Liver (tissue), 9 donors: ENCODE results near the gene PTPRC. TPM values are rescaled to one million over a fixed set of nuclear protein-coding genes. Genes with fewer than 3 reads are reported as not detected.

Experiments
- DNase-seq: peaks from one replicate; pipeline ENCODE4 v3.0.0-alpha.2; 2017; ENCODE audit warnings: low spot score
- H3K27ac ChIP-seq, 2 donors: one replicate each; pipeline ENCODE4 v1.7.0; 2013; ENCODE audit warnings: inconsistent platforms in 2 of 2, low read length in 2 of 2, control low read depth in 1 of 2, low read depth in 1 of 2, mild to moderate bottlenecking in 1 of 2
- H3K27me3 ChIP-seq, 4 donors: one replicate each; pipeline versions ENCODE4 v1.6.1 to v1.7.0; 2013; ENCODE audit warnings: low read length in 3 of 4, inconsistent platforms in 1 of 4, mild to moderate bottlenecking in 1 of 4, moderate library complexity in 1 of 4; ENCODE audit not compliant: control insufficient read depth in 4 of 4, insufficient read depth in 4 of 4
- H3K36me3 ChIP-seq, 4 donors: one replicate each; pipeline versions ENCODE4 v1.6.1 to v1.7.0; 2013; ENCODE audit warnings: low read length in 3 of 4, mild to moderate bottlenecking in 3 of 4, low read depth in 1 of 4, moderate library complexity in 1 of 4; ENCODE audit not compliant: control insufficient read depth in 4 of 4, insufficient read depth in 3 of 4
- H3K4me1 ChIP-seq, 4 donors: one replicate each; pipeline versions ENCODE4 v1.6.1 to v1.7.0; 2013; ENCODE audit warnings: low read length in 3 of 4, mild to moderate bottlenecking in 3 of 4, moderate library complexity in 1 of 4; ENCODE audit not compliant: control insufficient read depth in 4 of 4, insufficient read depth in 4 of 4
- H3K4me3 ChIP-seq, 3 donors: one replicate each; pipeline versions ENCODE4 v1.6.1 to v1.7.0; 2013; ENCODE audit warnings: low read length in 3 of 3, control low read depth in 1 of 3, low read depth in 1 of 3, mild to moderate bottlenecking in 1 of 3
- H3K9ac ChIP-seq, 2 donors: one replicate each; pipeline ENCODE4 v1.7.0; 2013; ENCODE audit warnings: low read length in 2 of 2, mild to moderate bottlenecking in 2 of 2, moderate library complexity in 2 of 2, control low read depth in 1 of 2, low read depth in 1 of 2
- H3K9me3 ChIP-seq, 4 donors: one replicate each; pipeline versions ENCODE4 v1.6.1 to v1.7.0; 2013; ENCODE audit warnings: low read length in 3 of 4; ENCODE audit not compliant: control insufficient read depth in 4 of 4
- EGR1 ChIP-seq, 2 donors: IDR thresholded peaks; 2 replicates each; pipeline ENCODE4 v1.6.1; 2016 to 2018; ENCODE audit warnings: antibody characterized with exemption in 2 of 2, low read depth in 2 of 2
- FOXA1 ChIP-seq: IDR thresholded peaks from 2 replicates; pipeline ENCODE4 v1.6.1; 2016; ENCODE audit warnings: antibody characterized with exemption
- FOXA2 ChIP-seq: IDR thresholded peaks from 2 replicates; pipeline ENCODE4 v1.6.1; 2016; ENCODE audit warnings: antibody characterized with exemption
- GABPA ChIP-seq, 2 donors: IDR thresholded peaks in 1 of 2; conservative IDR thresholded peaks in 1 of 2; 2 replicates each; pipeline ENCODE4 v1.6.1; 2016; ENCODE audit warnings: antibody characterized with exemption in 2 of 2, mild to moderate bottlenecking in 1 of 2, moderate library complexity in 1 of 2
- HNF4A ChIP-seq, 2 donors: conservative IDR thresholded peaks; 2 replicates each; pipeline ENCODE4 v1.6.1; 2016; ENCODE audit warnings: antibody characterized with exemption in 2 of 2, mild to moderate bottlenecking in 2 of 2
- HNF4G ChIP-seq: IDR thresholded peaks from 2 replicates; pipeline ENCODE4 v1.6.1; 2016; ENCODE audit warnings: antibody characterized with exemption
- JUND ChIP-seq, 2 donors: IDR thresholded peaks; 2 replicates each; pipeline ENCODE4 v1.6.1; 2016; ENCODE audit warnings: antibody characterized with exemption in 2 of 2
- RAD21 ChIP-seq, 2 donors: IDR thresholded peaks; 2 replicates each; pipeline ENCODE4 v1.6.1; 2016; ENCODE audit warnings: antibody characterized with exemption in 2 of 2, mild to moderate bottlenecking in 2 of 2
- RXRA ChIP-seq, 2 donors: IDR thresholded peaks; 2 replicates each; pipeline ENCODE4 v1.6.1; 2017 to 2018; ENCODE audit warnings: antibody characterized with exemption in 2 of 2, mild to moderate bottlenecking in 1 of 2
- SP1 ChIP-seq: IDR thresholded peaks from 2 replicates; pipeline ENCODE4 v1.6.1; 2018; ENCODE audit warnings: antibody characterized with exemption, mild to moderate bottlenecking
- TAF1 ChIP-seq: conservative IDR thresholded peaks from 2 replicates; pipeline ENCODE4 v1.6.1; 2016; ENCODE audit warnings: antibody characterized with exemption, mild to moderate bottlenecking
- YY1 ChIP-seq: IDR thresholded peaks from 2 replicates; pipeline ENCODE4 v1.6.1; 2016; ENCODE audit warnings: antibody characterized with exemption, mild to moderate bottlenecking
- WGBS: extraction: QIAGEN DNeasy Blood & Tissue Kit; methylation state at CpG from one replicate; pipeline ENCODE4 v1.1.7; 2013; 5-methylcytosine and 5-hydroxymethylcytosine counted together
- polyA plus RNA-seq, 2 donors: library from polyadenylated mRNA; stranded (reverse) in 1 of 2; unstranded in 1 of 2; fragments of 200-250 nt in 1 of 2; fragments of >200 nt in 1 of 2; fragmentation: Nextera tagmentation in 1 of 2; extraction: Ambion mirVana in 1 of 2; gene quantifications; one replicate each; pipeline versions ENCODE4 v1.2.1 to v1.2.3, GENCODE V29; 2013 to 2015
- total RNA-seq, 2 donors: library from RNA; depleted of rRNA; stranded (reverse); fragments of >200 nt; gene quantifications; one replicate each; pipeline ENCODE4 v1.2.3, GENCODE V29; 2014
- TF ChIP-seq, protein P1 (sequence below): IDR thresholded peaks from 2 replicates; pipeline ENCODE4 v1.6.1; 2016; ENCODE audit warnings: antibody characterized with exemption
- TF ChIP-seq, protein P2 (sequence below): fragments of 150-350 bp; IDR thresholded peaks from 2 replicates; pipeline ENCODE4 v1.5.1; 2017; ENCODE audit warnings: improper control_type of control experiment, low read depth, low read length; ENCODE audit not compliant: missing input control
- TF ChIP-seq, protein P3 (sequence below): IDR thresholded peaks from 2 replicates; pipeline ENCODE4 v1.6.1; 2016; ENCODE audit warnings: antibody characterized with exemption, mild to moderate bottlenecking
- TF ChIP-seq, protein P4 (sequence below): IDR thresholded peaks from 2 replicates; pipeline ENCODE4 v1.6.1; 2016; ENCODE audit warnings: antibody characterized with exemption
- TF ChIP-seq, protein P5 (sequence below): IDR thresholded peaks from 2 replicates; pipeline ENCODE4 v1.6.1; 2016; ENCODE audit warnings: antibody characterized with exemption
- donor health status: healthy.
- donor health status: healthy.
- donor health status: healthy.
- donor health status: healthy.
- donor health status: healthy.

Gene PTPRC
- total and polyA plus RNA-seq, 4 donors: 5.8 to 34.1 (median 16.2) TPM

DNA sequence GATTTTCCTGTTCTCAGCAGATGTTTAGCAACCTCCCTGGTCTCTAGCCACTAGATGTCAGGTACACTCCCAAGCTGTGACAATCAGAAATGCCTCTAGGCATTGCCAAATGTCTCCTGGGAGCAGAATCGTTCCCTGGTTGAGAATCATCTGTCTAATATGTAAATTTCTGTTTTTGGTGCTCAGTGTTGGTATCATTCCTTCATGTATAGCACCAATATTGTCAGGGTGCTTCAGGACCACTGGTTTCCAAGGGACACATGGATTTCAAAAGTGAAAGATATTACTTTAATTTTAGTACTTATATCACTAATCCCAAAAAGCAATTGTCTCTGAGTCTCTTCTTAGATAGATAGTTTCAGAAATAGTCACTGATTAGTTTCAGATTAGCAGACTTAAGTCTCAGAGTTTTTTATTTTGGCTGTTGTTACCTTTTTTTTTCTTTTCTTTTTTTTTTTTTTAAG is 160.1 kb downstream of the PTPRC start:
- no peaks in the 10 kb centered on the region for H3K36me3 ChIP-seq
- H3K27ac ChIP-seq: no peak overlapping the region
- WGBS: 20% methylated on average over 1 of the region's 1 CpG
- no peak for TF ChIP-seq HNF4G
- no peak for TF ChIP-seq GABPA (IDR thresholded peaks at IDR 0.05 in 1 of 2, conservative IDR thresholded peaks at IDR 0.05 in 1 of 2)
- no peak for TF ChIP-seq YY1
- no peak for TF ChIP-seq JUND (IDR thresholded peaks at IDR 0.05)
- TF ChIP-seq, protein P1, sequence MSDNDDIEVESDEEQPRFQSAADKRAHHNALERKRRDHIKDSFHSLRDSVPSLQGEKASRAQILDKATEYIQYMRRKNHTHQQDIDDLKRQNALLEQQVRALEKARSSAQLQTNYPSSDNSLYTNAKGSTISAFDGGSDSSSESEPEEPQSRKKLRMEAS: no peak
- TF ChIP-seq FOXA1: no peak
- no peak for TF ChIP-seq FOXA2
- TF ChIP-seq, protein P2, sequence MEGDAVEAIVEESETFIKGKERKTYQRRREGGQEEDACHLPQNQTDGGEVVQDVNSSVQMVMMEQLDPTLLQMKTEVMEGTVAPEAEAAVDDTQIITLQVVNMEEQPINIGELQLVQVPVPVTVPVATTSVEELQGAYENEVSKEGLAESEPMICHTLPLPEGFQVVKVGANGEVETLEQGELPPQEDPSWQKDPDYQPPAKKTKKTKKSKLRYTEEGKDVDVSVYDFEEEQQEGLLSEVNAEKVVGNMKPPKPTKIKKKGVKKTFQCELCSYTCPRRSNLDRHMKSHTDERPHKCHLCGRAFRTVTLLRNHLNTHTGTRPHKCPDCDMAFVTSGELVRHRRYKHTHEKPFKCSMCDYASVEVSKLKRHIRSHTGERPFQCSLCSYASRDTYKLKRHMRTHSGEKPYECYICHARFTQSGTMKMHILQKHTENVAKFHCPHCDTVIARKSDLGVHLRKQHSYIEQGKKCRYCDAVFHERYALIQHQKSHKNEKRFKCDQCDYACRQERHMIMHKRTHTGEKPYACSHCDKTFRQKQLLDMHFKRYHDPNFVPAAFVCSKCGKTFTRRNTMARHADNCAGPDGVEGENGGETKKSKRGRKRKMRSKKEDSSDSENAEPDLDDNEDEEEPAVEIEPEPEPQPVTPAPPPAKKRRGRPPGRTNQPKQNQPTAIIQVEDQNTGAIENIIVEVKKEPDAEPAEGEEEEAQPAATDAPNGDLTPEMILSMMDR: peak; percentile 38
- TF ChIP-seq RAD21 (IDR thresholded peaks at IDR 0.05): peak; percentile 83 to 84
- peak in 1 of 2 donors; percentile 12 for TF ChIP-seq HNF4A (conservative IDR thresholded peaks at IDR 0.05)
- no peak for TF ChIP-seq EGR1 (IDR thresholded peaks at IDR 0.05; ENCODE audit: low read depth in 2 of 2)
- H3K4me1 ChIP-seq: peaks cover 0 to 3% (median 0%) of the 10 kb centered on the region in 4 donors
- H3K4me3 ChIP-seq: no peak overlapping the region
- H3K27me3 ChIP-seq: no peaks in the 10 kb centered on the region
- H3K9ac ChIP-seq: no peak overlapping the region
- no peak for DNase-seq
- H3K9me3 ChIP-seq: peaks cover 0 to 2% (median under 1%) of the 10 kb centered on the region in 4 donors

DNA sequence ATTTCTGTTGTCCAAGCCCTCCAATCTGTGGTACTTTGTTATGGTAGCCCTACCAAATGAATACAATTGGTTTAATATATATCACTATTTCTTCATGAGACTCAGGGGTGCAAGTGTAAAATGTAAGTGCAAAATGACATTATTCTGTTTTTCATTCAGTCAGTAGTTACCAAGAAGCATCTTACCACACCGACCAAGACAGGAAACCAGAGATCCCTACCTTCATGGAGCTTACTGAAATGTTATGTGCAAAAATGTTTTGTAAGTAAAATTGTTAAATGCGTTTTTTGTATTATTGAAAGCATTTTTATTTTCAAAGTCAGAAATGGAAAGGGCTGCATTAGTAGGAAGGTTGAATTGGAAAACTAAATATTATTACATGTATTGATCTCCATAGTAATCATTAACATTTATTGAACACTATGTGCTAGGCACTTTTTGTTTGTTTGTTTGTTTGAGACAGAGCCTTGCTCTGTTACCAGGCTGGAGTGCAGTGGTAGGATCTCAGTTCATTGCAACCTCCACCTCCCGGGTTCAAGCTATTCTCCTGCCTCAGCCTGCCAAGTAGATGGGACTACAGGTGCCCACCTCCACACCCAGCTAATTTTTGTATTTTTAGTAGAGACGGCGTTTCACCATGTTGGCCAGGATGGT is 166.8 kb downstream of the PTPRC start:
- Histone ChIP-seq H3K9ac (no peak overlapping the region), H3K4me1 (peaks cover 3 to 18% (median 6%) of the 10 kb centered on the region in 4 donors), H3K27ac (no peak overlapping the region), H3K9me3 (no peaks in the 10 kb centered on the region), H3K36me3 (no peaks in the 10 kb centered on the region), H3K4me3 (no peak overlapping the region), H3K27me3 (no peaks in the 10 kb centered on the region)
- WGBS: 44% methylated on average over 5 of the region's 5 CpGs
- no peak for TF ChIP-seq GABPA (IDR thresholded peaks at IDR 0.05 in 1 of 2, conservative IDR thresholded peaks at IDR 0.05 in 1 of 2)
- TF ChIP-seq, protein P1: no peak
- TF ChIP-seq, protein P3, sequence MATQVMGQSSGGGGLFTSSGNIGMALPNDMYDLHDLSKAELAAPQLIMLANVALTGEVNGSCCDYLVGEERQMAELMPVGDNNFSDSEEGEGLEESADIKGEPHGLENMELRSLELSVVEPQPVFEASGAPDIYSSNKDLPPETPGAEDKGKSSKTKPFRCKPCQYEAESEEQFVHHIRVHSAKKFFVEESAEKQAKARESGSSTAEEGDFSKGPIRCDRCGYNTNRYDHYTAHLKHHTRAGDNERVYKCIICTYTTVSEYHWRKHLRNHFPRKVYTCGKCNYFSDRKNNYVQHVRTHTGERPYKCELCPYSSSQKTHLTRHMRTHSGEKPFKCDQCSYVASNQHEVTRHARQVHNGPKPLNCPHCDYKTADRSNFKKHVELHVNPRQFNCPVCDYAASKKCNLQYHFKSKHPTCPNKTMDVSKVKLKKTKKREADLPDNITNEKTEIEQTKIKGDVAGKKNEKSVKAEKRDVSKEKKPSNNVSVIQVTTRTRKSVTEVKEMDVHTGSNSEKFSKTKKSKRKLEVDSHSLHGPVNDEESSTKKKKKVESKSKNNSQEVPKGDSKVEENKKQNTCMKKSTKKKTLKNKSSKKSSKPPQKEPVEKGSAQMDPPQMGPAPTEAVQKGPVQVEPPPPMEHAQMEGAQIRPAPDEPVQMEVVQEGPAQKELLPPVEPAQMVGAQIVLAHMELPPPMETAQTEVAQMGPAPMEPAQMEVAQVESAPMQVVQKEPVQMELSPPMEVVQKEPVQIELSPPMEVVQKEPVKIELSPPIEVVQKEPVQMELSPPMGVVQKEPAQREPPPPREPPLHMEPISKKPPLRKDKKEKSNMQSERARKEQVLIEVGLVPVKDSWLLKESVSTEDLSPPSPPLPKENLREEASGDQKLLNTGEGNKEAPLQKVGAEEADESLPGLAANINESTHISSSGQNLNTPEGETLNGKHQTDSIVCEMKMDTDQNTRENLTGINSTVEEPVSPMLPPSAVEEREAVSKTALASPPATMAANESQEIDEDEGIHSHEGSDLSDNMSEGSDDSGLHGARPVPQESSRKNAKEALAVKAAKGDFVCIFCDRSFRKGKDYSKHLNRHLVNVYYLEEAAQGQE: no peak
- TF ChIP-seq, protein P4, sequence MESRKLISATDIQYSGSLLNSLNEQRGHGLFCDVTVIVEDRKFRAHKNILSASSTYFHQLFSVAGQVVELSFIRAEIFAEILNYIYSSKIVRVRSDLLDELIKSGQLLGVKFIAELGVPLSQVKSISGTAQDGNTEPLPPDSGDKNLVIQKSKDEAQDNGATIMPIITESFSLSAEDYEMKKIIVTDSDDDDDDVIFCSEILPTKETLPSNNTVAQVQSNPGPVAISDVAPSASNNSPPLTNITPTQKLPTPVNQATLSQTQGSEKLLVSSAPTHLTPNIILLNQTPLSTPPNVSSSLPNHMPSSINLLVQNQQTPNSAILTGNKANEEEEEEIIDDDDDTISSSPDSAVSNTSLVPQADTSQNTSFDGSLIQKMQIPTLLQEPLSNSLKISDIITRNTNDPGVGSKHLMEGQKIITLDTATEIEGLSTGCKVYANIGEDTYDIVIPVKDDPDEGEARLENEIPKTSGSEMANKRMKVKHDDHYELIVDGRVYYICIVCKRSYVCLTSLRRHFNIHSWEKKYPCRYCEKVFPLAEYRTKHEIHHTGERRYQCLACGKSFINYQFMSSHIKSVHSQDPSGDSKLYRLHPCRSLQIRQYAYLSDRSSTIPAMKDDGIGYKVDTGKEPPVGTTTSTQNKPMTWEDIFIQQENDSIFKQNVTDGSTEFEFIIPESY: peak; percentile 17
- TF ChIP-seq HNF4G: no peak
- peak in 1 of 2 donors; percentile 36 for TF ChIP-seq RXRA (IDR thresholded peaks at IDR 0.05)
- TF ChIP-seq FOXA2: no peak
- TF ChIP-seq, protein P5, sequence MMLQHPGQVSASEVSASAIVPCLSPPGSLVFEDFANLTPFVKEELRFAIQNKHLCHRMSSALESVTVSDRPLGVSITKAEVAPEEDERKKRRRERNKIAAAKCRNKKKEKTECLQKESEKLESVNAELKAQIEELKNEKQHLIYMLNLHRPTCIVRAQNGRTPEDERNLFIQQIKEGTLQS: no peak
- peak in 1 of 2 donors; percentile 33 for TF ChIP-seq RAD21 (IDR thresholded peaks at IDR 0.05)
- TF ChIP-seq TAF1: no peak
- TF ChIP-seq EGR1 (IDR thresholded peaks at IDR 0.05; ENCODE audit: low read depth in 2 of 2): no peak
- TF ChIP-seq FOXA1: no peak
- TF ChIP-seq YY1: no peak
- no peak for TF ChIP-seq JUND (IDR thresholded peaks at IDR 0.05)
- peak; percentile 74 for TF ChIP-seq SP1
- TF ChIP-seq HNF4A (conservative IDR thresholded peaks at IDR 0.05): peak; percentile 27 to 43
- DNase-seq: no peak
